ENCODE measurements around the gene GP9. TPM values are rescaled to one million over a fixed set of nuclear protein-coding genes. Genes with fewer than 3 reads are reported as not detected.

GP9 gene
- 1.5 TPM for total RNA-seq (ENCODE audit: unreplicated experiment)
- long read RNA-seq = 0 reads

GRCh38 chr3:129060276-129061022 lies at the start of gene GP9:
Gene GP9 (plus strand): TSS chr3:129060779. CDS start chr3:129061740, 961 bp downstream.
- H3K27me3 Mint-ChIP-seq (ENCODE audit: unreplicated experiment) = peaks cover 3% of the 10 kb centered on the region
- no peaks in the 10 kb centered on the region for H3K9me3 Mint-ChIP-seq (ENCODE audit: unreplicated experiment)
- no peak within 1 kb of the TSS for H3K27ac Mint-ChIP-seq (ENCODE audit: unreplicated experiment)
- H3K4me3 Mint-ChIP-seq (ENCODE audit: unreplicated experiment) = no peak within 1 kb of the TSS
- H3K4me1 Mint-ChIP-seq (ENCODE audit: unreplicated experiment) = peaks cover 28% of the 10 kb centered on the region
- H3K36me3 Mint-ChIP-seq (ENCODE audit: low read depth, unreplicated experiment) = peaks cover 7% of the 10 kb centered on the region
- TF ChIP-seq, protein P1, sequence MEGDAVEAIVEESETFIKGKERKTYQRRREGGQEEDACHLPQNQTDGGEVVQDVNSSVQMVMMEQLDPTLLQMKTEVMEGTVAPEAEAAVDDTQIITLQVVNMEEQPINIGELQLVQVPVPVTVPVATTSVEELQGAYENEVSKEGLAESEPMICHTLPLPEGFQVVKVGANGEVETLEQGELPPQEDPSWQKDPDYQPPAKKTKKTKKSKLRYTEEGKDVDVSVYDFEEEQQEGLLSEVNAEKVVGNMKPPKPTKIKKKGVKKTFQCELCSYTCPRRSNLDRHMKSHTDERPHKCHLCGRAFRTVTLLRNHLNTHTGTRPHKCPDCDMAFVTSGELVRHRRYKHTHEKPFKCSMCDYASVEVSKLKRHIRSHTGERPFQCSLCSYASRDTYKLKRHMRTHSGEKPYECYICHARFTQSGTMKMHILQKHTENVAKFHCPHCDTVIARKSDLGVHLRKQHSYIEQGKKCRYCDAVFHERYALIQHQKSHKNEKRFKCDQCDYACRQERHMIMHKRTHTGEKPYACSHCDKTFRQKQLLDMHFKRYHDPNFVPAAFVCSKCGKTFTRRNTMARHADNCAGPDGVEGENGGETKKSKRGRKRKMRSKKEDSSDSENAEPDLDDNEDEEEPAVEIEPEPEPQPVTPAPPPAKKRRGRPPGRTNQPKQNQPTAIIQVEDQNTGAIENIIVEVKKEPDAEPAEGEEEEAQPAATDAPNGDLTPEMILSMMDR (IDR thresholded peaks at IDR 0.05; ENCODE audit: unreplicated experiment) = no peak
- no peak for DNase-seq (ENCODE audit: low spot score)

DNA sequence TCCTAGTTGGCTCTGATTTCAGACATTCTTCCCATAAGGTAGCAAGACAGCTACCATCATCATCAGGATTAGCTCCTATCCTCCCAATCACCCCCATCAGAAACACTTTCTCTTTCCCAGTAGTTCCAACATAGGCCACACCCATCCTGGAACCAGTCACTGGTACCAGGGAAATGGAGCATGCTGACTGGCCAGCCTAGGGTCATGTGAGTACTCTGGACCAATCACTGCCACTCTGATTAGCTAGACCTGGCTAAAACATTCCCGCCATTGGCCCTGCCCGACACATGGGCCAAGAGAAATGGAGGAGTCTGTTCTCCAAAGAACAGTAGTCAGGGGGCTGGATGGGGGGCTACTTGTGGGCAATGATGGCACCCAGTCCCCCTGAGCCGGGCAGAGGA lies 47.1 kb upstream of the GP9 start:
- H3K4me3 Mint-ChIP-seq (ENCODE audit: unreplicated experiment) = peak overlapping the region; percentile 44
- peaks cover 6% of the 10 kb centered on the region for H3K27me3 Mint-ChIP-seq (ENCODE audit: unreplicated experiment)
- TF ChIP-seq, protein P1 (IDR thresholded peaks at IDR 0.05; ENCODE audit: unreplicated experiment) = no peak
- H3K4me1 Mint-ChIP-seq (ENCODE audit: unreplicated experiment) = peaks cover 56% of the 10 kb centered on the region
- no peak for DNase-seq (ENCODE audit: low spot score)
- peak overlapping the region; percentile 100 for H3K27ac Mint-ChIP-seq (ENCODE audit: unreplicated experiment)
- H3K36me3 Mint-ChIP-seq (ENCODE audit: low read depth, unreplicated experiment) = peaks cover 36% of the 10 kb centered on the region
- H3K9me3 Mint-ChIP-seq (ENCODE audit: unreplicated experiment) = no peaks in the 10 kb centered on the region

DNA sequence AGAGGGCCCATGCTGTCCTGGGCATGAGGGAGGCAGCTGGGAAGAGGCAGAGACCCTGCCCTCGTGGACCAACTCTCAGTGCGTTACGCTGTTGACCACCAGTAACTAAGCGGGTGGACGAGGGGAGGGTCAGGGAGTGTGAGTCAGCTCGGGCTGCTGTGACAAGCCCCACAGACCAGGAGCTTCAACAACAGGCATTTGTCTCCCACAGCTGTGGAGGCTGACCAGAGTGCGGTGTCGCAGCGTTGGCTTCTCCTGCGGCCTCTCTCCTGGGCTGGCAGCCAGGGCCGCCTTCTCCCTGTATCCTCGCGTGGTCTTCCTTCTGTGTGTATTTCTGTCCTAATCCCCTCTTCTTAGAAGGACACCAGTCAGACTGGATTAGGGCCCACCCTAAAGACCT lies 46.4 kb upstream of the GP9 start:
- Mint-ChIP-seq H3K27ac (ENCODE audit: unreplicated experiment) (peak overlapping the region; percentile 100), H3K36me3 (ENCODE audit: low read depth, unreplicated experiment) (peaks cover 37% of the 10 kb centered on the region), H3K4me3 (ENCODE audit: unreplicated experiment) (peak overlapping the region; percentile 31), H3K9me3 (ENCODE audit: unreplicated experiment) (no peaks in the 10 kb centered on the region), H3K4me1 (ENCODE audit: unreplicated experiment) (peaks cover 63% of the 10 kb centered on the region), H3K27me3 (ENCODE audit: unreplicated experiment) (peaks cover 6% of the 10 kb centered on the region)
- TF ChIP-seq, protein P1 (IDR thresholded peaks at IDR 0.05; ENCODE audit: unreplicated experiment) = no peak
- DNase-seq (ENCODE audit: low spot score) = no peak

GRCh38 chr3:129014793-129015345 lies 45.7 kb upstream of the GP9 start:
- H3K9me3 Mint-ChIP-seq (ENCODE audit: unreplicated experiment) = no peaks in the 10 kb centered on the region
- DNase-seq (ENCODE audit: low spot score) = no peak
- peaks cover 63% of the 10 kb centered on the region for H3K4me1 Mint-ChIP-seq (ENCODE audit: unreplicated experiment)
- H3K36me3 Mint-ChIP-seq (ENCODE audit: low read depth, unreplicated experiment) = peaks cover 32% of the 10 kb centered on the region
- H3K4me3 Mint-ChIP-seq (ENCODE audit: unreplicated experiment) = peak overlapping the region; percentile 62
- peak overlapping the region; percentile 100 for H3K27ac Mint-ChIP-seq (ENCODE audit: unreplicated experiment)
- peaks cover 6% of the 10 kb centered on the region for H3K27me3 Mint-ChIP-seq (ENCODE audit: unreplicated experiment)
- TF ChIP-seq, protein P1 (IDR thresholded peaks at IDR 0.05; ENCODE audit: unreplicated experiment) = no peak
